NCI-H1048 (cell line): Measurements from ENCODE around the gene KLF2.

Experiments
- DNase-seq: peaks from one replicate; lab custom pipeline; 2025; lab: John Stamatoyannopoulos, UW

Gene KLF2

GRCh38 chr19:16364231-16364865, 39.7 kb downstream of the KLF2 start:
- DNase-seq: no peak

GRCh38 chr19:16365300-16365996, 40.8 kb downstream of the KLF2 start:
- no peak for DNase-seq

- no peak for DNase-seq
These were observed 41.4 kb downstream of the KLF2 start for GRCh38 chr19:16366056-16366432.

- no peak for DNase-seq
These were observed 42.0 kb downstream of the KLF2 start for GRCh38 chr19:16366433-16367260.

GRCh38 chr19:16367261-16367683, 42.6 kb downstream of the KLF2 start:
- no peak for DNase-seq

GRCh38 chr19:16368385-16369305, 44.0 kb downstream of the KLF2 start:
- no peak for DNase-seq

- DNase-seq: no peak
These were observed 44.7 kb downstream of the KLF2 start for GRCh38 chr19:16369306-16369663.

GRCh38 chr19:16369664-16370576, 45.3 kb downstream of the KLF2 start:
- no peak for DNase-seq

- DNase-seq: no peak
These were observed 46.2 kb downstream of the KLF2 start for GRCh38 chr19:16370641-16371391.

- DNase-seq: no peak
These were observed 46.9 kb downstream of the KLF2 start for GRCh38 chr19:16371540-16371986.

GRCh38 chr19:16372065-16372915, 47.7 kb downstream of the KLF2 start:
- no peak for DNase-seq

GRCh38 chr19:16373079-16373478, 48.5 kb downstream of the KLF2 start:
- no peak for DNase-seq

GRCh38 chr19:16373532-16373931, 48.9 kb downstream of the KLF2 start:
- no peak for DNase-seq

GRCh38 chr19:16373989-16374388, 49.4 kb downstream of the KLF2 start:
- no peak for DNase-seq

GRCh38 chr19:16374436-16374835, 49.8 kb downstream of the KLF2 start:
- DNase-seq: no peak

- DNase-seq: no peak
These were observed 50.7 kb downstream of the KLF2 start for GRCh38 chr19:16375157-16375935.

GRCh38 chr19:16375936-16376185, 51.2 kb downstream of the KLF2 start:
- DNase-seq: no peak

GRCh38 chr19:16376241-16376640, 51.6 kb downstream of the KLF2 start:
- DNase-seq: no peak

- no peak for DNase-seq
These were observed 52.0 kb downstream of the KLF2 start for GRCh38 chr19:16376649-16377048.
